ENCODE measurements around the gene VPS50. TPM values are rescaled to one million over a fixed set of nuclear protein-coding genes. Genes with fewer than 3 reads are reported as not detected.
A peak's percentile ranks its signal among the peaks of the same experiment; 100 is the strongest.

VPS50 gene
- total and polyA plus RNA-seq, 10 of the 15 experiments (the other 5 are each of a cell fraction or from before 2014, with no cell fraction given): 4.0 to 22.0 (median 16.2) TPM

DNA sequence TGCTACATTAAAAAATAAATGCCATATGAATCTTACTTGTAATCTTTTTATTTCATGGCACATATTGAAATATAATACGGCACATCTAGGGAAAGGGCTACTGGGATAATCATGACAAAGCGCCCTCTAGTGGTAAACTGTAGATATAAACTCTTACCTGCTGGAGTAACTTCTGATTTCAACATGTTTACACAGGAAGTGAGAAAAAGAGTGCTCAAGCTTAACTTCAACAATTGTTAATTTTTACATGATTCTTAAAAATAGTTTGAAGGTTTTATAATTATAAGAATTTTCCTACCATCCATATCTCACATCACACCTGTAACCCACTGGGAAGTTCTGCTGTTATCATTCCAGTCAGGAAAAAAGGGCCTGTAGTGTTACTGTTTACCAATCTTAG is 3.9 kb upstream of the VPS50 start (continued):
- TF ChIP-seq, protein P1, sequence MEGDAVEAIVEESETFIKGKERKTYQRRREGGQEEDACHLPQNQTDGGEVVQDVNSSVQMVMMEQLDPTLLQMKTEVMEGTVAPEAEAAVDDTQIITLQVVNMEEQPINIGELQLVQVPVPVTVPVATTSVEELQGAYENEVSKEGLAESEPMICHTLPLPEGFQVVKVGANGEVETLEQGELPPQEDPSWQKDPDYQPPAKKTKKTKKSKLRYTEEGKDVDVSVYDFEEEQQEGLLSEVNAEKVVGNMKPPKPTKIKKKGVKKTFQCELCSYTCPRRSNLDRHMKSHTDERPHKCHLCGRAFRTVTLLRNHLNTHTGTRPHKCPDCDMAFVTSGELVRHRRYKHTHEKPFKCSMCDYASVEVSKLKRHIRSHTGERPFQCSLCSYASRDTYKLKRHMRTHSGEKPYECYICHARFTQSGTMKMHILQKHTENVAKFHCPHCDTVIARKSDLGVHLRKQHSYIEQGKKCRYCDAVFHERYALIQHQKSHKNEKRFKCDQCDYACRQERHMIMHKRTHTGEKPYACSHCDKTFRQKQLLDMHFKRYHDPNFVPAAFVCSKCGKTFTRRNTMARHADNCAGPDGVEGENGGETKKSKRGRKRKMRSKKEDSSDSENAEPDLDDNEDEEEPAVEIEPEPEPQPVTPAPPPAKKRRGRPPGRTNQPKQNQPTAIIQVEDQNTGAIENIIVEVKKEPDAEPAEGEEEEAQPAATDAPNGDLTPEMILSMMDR (IDR thresholded peaks at IDR 0.05 in 2 of 3, conservative IDR thresholded peaks at IDR 0.05 in 1 of 3; ENCODE audit: control insufficient read depth in 2 of 3, extremely low read depth in 1 of 3, insufficient read depth in 1 of 3, low read depth in 3 of 3, low read length in 3 of 3): peak; percentile 57 to 75 (median 66)
- TF ChIP-seq SUZ12 (IDR thresholded peaks at IDR 0.05; ENCODE audit: unreplicated experiment) (no peak), NR2C2 (IDR thresholded peaks at IDR 0.05; ENCODE audit: borderline replicate concordance, control insufficient read depth, insufficient read length, low read depth) (no peak), ESRRA (IDR thresholded peaks at IDR 0.05; ENCODE audit: low read length) (no peak), NFIC (IDR thresholded peaks at IDR 0.05; ENCODE audit: low read depth, low read length) (no peak), RCOR1 (conservative IDR thresholded peaks at IDR 0.05; ENCODE audit: low read depth, low read length) (no peak), RB1 (IDR thresholded peaks at IDR 0.05; ENCODE audit: borderline replicate concordance) (no peak), CBX5 (IDR thresholded peaks at IDR 0.05; ENCODE audit: low read depth) (no peak), SMC3 (IDR thresholded peaks at IDR 0.05; ENCODE audit: borderline replicate concordance, low read length) (peak; percentile 68; the same call in 1 of the 2 replicates), ZZZ3 (IDR thresholded peaks at IDR 0.05; ENCODE audit: control insufficient read depth, insufficient read length, low read depth) (no peak), EGR1 (IDR thresholded peaks at IDR 0.05; ENCODE audit: borderline replicate concordance in 1 of 2, low read depth in 2 of 2, low read length in 2 of 2) (no peak), ZNF217 (IDR thresholded peaks at IDR 0.05) (no peak), EED (IDR thresholded peaks at IDR 0.05; ENCODE audit: low read depth) (no peak), RAD21 (IDR thresholded peaks at IDR 0.05; ENCODE audit: insufficient read depth, low read depth, low read length) (peak; percentile 74), RAD51 (IDR thresholded peaks at IDR 0.05) (no peak), TCF3 (IDR thresholded peaks at IDR 0.05; ENCODE audit: borderline replicate concordance, insufficient read depth, low read depth, low read length) (no peak), LARP7 (IDR thresholded peaks at IDR 0.05) (no peak), DPF2 (IDR thresholded peaks at IDR 0.05) (no peak), MYB (IDR thresholded peaks at IDR 0.05; ENCODE audit: borderline replicate concordance, low read depth, low read length) (no peak), CHD1 (IDR thresholded peaks at IDR 0.05; ENCODE audit: low read depth, low read length) (no peak), SMAD1 (IDR thresholded peaks at IDR 0.05; ENCODE audit: low read depth, partially characterized antibody) (no peak)
- TF ChIP-seq, protein P2, sequence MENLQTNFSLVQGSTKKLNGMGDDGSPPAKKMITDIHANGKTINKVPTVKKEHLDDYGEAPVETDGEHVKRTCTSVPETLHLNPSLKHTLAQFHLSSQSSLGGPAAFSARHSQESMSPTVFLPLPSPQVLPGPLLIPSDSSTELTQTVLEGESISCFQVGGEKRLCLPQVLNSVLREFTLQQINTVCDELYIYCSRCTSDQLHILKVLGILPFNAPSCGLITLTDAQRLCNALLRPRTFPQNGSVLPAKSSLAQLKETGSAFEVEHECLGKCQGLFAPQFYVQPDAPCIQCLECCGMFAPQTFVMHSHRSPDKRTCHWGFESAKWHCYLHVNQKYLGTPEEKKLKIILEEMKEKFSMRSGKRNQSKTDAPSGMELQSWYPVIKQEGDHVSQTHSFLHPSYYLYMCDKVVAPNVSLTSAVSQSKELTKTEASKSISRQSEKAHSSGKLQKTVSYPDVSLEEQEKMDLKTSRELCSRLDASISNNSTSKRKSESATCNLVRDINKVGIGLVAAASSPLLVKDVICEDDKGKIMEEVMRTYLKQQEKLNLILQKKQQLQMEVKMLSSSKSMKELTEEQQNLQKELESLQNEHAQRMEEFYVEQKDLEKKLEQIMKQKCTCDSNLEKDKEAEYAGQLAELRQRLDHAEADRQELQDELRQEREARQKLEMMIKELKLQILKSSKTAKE (IDR thresholded peaks at IDR 0.05; ENCODE audit: low read depth, poor library complexity, severe bottlenecking): peak; percentile 31
- TF ChIP-seq, protein P3, sequence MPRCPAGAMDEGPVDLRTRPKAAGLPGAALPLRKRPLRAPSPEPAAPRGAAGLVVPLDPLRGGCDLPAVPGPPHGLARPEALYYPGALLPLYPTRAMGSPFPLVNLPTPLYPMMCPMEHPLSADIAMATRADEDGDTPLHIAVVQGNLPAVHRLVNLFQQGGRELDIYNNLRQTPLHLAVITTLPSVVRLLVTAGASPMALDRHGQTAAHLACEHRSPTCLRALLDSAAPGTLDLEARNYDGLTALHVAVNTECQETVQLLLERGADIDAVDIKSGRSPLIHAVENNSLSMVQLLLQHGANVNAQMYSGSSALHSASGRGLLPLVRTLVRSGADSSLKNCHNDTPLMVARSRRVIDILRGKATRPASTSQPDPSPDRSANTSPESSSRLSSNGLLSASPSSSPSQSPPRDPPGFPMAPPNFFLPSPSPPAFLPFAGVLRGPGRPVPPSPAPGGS (IDR thresholded peaks at IDR 0.05; ENCODE audit: borderline replicate concordance, insufficient read depth, low read depth, low read length, poor library complexity, severe bottlenecking): no peak
